Medulla oblongata (tissue), 1 donor: ENCODE measurements around the gene SFTPD.

Source experiments
- DNase-seq: peaks from one replicate; pipeline ENCODE4 v3.0.0-alpha.2; 2015; ENCODE audit errors: extremely low spot score

Gene SFTPD

GRCh38 chr10:79944428-79945395 lies 4.2 kb downstream of the SFTPD start:
- DNase-seq: no peak

GRCh38 chr10:79943871-79944270 lies 5.0 kb downstream of the SFTPD start:
- no peak for DNase-seq

DNA sequence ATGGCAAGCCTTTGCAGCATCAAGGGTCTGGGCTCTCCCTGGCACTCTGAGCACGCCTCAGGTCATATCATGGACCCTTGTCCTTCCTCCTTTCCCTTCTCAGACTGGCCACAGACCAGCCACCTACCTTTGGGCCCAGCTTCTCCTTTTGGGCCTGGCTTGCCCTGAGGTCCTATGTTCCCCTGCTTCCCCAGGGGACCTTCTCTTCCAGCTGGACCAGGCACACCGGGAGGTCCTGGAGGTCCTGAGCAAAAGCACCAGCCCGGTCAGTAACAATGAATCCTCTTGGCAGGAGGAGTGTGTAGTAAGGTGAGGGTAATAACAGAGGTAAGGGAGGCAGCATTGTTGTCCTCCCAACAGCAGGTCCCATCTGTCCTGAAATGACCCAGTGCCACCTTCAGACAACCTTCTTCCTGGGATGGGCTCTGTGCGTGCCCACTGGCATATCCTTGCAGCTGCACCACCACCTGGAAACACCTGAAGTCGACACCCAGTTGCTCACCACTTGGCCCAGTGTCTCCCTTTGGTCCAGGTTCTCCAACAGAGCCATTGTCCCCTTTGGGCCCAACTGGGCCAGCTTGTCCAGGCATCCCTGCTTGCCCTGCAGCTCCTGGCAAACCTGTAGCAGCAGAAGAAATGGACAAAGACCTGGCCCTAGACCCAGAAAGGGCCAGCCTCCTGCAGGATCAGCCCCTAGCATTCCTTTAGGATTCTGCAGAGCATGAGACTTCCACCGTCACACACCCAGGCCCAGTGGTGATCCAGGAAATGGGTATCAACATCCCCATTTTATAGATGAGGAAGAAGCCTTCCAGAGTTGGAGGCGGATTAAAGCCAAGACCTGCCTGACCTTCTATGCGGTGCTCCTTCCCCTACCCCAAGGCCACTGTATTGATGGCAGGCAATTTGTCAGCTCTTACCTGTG lies 6.4 kb downstream of the SFTPD start:
- no peak for DNase-seq

DNA sequence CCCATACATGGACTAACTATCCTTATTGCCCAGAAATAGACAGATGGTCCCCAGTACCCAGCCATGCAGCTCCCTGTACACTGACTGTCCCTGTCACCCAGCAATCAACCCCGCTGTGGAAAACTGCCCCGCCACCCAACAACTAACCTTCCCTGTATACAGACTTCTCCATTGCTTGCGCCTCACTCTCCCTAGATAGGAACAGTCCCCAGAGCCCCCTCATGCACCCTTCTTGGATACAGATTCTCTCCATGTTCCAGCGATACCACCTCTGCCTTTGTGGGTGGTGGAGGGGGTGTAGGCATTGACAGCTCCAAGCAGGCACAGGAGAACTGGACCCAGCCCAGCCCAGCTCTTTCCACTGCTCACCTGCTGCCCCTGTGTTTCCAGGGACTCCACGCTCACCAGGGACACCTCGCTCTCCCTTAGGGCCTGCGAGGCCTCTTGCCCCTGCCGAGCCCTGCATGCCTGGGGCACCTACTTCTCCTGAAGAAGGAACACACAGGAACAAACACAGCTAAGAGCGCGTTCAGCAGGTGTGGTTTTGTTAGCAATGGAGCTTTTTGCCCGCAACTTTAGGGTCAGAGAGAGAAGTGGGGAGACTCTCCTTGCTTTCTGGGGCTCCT lies 7.2 kb downstream of the SFTPD start:
- no peak for DNase-seq

- DNase-seq: no peak
These were observed 7.8 kb downstream of the SFTPD start for GRCh38 chr10:79941146-79941545.

DNA sequence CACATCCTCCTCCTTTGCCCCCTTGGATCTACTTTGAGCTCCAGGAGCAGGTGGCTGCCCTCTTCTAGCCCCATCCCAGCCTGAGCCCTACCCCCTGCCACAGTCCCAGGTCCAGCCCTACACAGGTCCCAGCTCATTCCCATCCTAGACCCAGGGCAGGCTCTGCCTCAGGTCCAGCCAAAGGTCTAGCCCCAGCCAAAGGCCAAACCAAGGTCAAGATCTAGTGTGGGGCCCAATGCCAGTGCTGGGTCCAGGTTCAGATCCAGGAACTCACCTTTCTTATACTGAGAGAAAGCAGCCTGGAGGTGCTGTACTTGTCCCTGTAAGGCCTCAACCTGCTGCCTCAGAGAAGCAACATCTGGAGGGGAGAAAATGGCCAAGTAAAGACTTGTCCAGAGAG lies 8.5 kb downstream of the SFTPD start:
- DNase-seq: no peak

DNA sequence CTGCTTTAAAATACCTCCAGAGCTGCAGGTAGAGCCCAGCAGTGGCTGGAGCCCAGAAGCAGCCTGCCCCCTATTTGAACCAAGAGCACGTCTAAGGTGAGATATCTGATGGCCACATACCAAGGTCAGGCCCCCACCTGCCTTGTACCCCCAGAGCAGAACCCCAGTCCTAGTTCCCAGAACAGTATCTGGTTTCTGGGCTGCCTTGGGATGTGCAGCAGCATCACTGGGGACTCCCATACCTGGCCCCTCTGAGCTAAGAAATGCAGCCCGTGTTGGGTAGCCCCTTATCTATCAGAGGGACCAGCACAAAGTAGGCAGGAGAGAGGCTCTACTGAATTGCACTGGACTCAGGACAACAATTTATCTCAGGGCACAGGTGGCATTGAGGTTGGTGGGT lies 8.9 kb downstream of the SFTPD start:
- no peak for DNase-seq

- peak; percentile 83 for DNase-seq
These were observed 10.0 kb downstream of the SFTPD start for GRCh38 chr10:79938728-79939406.

DNA sequence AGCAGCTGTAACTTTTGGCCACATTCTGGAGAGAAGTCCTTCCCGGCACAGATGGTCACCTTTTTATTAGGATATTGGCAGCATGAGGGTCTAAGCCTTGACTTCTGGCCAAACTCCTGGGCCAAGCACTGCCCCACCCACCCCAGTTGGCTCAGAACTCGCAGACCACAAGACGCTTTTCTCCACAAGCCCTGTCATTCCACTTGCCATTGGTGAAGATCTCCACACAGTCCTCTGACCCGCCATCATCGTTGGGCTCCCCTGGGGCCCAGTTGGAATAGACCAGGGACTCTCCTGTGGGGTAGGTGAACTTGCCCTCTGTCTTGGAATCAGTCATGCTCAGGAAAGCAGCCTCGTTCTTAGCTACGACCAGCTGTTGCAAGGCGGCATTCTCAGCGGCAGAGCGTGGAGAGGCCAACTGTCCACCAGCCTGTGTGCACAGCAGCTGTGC lies 11.2 kb downstream of the SFTPD start:
- DNase-seq: no peak

DNA sequence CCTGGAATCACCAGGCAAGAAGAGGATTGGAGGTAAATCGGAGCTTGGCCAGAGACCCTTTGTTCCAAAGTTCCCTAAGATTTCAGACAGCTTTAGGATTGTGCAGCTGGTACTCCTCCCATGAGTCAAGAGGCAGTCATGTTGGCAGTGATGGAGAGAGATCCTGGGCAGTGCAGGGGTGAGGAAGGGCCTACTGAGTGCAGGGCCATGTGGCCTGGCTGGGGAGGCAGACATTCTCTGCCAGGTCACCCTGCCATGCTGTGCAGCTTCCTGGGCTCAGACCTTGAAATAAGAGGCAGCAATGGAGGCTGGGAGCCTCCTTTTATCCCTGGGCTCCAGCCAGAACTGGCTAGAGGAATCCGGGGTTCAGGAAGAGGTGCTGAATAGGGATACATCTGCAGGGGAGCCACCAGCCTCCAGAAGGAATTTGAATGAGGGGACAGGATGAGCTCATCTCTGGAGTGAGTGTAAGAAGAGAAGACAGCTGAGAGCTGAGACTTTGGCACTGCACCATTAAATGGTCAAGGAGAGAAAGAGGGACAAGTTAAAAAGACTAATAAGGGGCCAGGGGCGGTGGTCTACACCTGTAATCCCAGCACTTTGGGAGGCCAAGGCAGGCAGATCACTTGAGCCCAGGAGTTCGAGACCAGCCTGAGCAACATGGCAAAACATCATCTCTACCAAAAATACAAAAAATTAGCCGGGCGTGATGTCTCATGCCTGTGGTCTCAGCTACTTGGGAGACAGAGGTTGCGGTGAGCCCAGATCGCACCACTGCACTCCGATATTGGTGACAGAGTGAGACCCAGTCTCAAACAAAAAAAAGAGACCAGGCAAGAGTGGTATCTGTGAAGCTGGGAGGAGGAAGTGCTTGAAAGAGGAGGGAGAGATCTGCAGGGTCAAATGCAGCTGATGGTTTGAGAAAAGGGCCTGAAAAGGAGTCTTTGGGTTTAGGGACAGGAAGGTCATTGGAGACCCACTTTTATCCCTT lies 12.0 kb downstream of the SFTPD start:
- DNase-seq: no peak

DNA sequence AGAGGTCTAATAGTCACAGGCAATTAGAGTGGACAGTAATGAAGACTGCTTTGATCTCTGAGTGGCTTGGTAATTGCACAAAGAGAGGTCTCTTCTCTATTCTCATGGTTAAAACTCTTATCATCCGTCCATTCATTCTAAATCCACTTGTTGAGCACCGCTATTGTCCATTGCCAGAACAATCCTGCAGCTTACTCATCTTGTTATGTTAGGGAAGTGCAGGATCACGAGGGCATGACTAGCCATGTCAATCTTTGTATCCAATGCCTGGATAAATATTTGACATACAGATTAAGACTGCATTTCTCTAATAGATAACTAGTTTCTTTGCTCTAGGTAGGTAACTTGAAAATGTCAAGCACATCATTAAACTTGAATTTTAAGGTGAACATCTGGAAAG lies 14.9 kb downstream of the SFTPD start:
- no peak for DNase-seq

- DNase-seq: no peak
These were observed 16.0 kb downstream of the SFTPD start for GRCh38 chr10:79932841-79933379.

GRCh38 chr10:79932307-79932706 lies 16.6 kb downstream of the SFTPD start:
- no peak for DNase-seq

- no peak for DNase-seq
These were observed 18.2 kb downstream of the SFTPD start for GRCh38 chr10:79930751-79931150.

DNA sequence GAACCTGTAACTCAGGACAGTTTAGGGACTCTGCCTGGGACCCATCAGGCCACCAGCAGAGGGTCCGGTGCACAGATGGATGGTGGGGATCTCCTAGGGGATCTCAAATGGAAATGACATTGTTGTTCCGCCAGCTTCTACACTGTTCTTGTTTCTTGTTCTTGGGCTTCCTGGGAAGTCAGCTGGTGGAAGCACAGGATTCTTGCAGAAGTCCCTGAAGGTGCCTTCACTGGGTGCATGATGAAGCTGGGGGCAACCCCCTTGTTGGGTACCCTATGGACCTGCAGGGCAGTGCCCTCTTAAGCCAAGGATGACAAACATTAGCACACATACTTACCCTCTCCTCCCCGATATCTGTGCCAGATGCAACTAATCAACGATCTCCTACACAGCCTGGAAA lies 18.6 kb downstream of the SFTPD start:
- DNase-seq: no peak

- DNase-seq: peak; percentile 82
These were observed 19.4 kb downstream of the SFTPD start for GRCh38 chr10:79929409-79929904.

DNA sequence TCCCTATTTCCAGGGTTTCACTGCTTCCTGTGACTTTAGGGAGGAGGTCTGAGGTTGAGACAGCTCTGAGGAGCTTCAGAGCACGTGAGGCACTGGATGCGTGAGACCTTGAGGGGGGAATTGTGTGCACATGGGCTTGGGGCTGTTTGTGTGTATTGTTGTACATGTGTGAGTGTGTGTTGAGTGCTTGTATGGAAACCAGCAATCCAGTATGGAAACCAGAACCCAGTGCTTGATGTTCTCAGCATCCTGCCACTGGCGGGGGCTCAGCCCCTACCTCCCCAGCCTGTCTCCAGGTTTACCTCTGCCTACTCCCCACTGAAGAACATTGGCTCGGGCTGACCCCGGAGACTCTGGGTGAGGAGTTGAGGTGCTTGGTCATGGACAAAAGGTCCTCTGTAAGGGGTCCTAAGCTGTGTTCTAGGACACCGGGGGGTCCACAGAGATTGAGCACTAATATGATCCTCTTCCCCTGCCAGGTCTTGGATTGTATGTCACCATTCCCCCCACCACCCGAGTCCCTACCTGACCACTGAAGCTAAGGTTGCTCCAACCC lies 20.8 kb downstream of the SFTPD start:
- DNase-seq: no peak

- DNase-seq: peak; percentile 61
These were observed 21.6 kb downstream of the SFTPD start for GRCh38 chr10:79927111-79927828.

- no peak for DNase-seq
These were observed 22.9 kb downstream of the SFTPD start for GRCh38 chr10:79926037-79926436.
